SK-N-SH (cell line): Measurements from ENCODE around the gene MID1. TPM values are rescaled to one million over a fixed set of nuclear protein-coding genes. Genes with fewer than 3 reads are reported as not detected.

Experiments used
- CTCF ChIA-PET: fragments of 300-600, 350-600 bp; formaldehyde crosslinking; extraction: SDS; loops from one replicate; lab custom pipeline; 2021; lab: Yijun Ruan, JAX
- POLR2A ChIA-PET: fragments of 350-600 bp; sonication (Branson Sonifier 250); formaldehyde crosslinking; extraction: SDS; loops from one replicate; lab custom pipeline; 2020; ENCODE audit warnings: antibody characterized with exemption, inconsistent platforms; lab: Yijun Ruan, JAX
- DNase-seq: peaks from one replicate; pipeline ENCODE4 v3.0.0; 2012
- H2AFZ ChIP-seq: fragments of 200-600 bp; sonication (generic); 2 replicates; pipeline ENCODE4 v1.8.1; 2016; ENCODE audit warnings: antibody characterized with exemption, mild to moderate bottlenecking, low read depth
- H3F3A ChIP-seq: fragments of 200-600 bp; sonication (generic); replicated peaks from 2 replicates; pipeline ENCODE3; 2016; ENCODE audit warnings: antibody characterized with exemption, mild to moderate bottlenecking; ENCODE audit not compliant: insufficient read depth
- H3K27ac ChIP-seq, 2 experiments: fragments of 200-500 bp in 1 of 2; fragments of 200-600 bp in 1 of 2; sonication (Bioruptor generic) in 1 of 2; sonication (generic), shearing (Covaris generic) in 1 of 2; 2 replicates each; pipeline versions ENCODE4 v1.5.1 to v1.6.1; 2014 to 2016; ENCODE audit warnings: low read depth in 2 of 2, inconsistent platforms in 1 of 2, low read length in 1 of 2, mild to moderate bottlenecking in 1 of 2, mixed read lengths in 1 of 2
- H3K27me3 ChIP-seq: fragments of 200-600 bp; sonication (generic), shearing (Covaris generic); 2 replicates; pipeline ENCODE4 v1.6.1; 2016; ENCODE audit warnings: mixed run types; ENCODE audit not compliant: insufficient read depth
- H3K36me3 ChIP-seq, 2 experiments: fragments of 200-500 bp in 1 of 2; fragments of 200-600 bp in 1 of 2; sonication (Bioruptor generic) in 1 of 2; sonication (generic) in 1 of 2; replicated peaks in 1 of 2; 2 replicates each; pipeline versions ENCODE3 to v1.5.1; 2014 to 2016; ENCODE audit warnings: low read length in 1 of 2, mild to moderate bottlenecking in 1 of 2; ENCODE audit not compliant: insufficient read depth in 2 of 2, control insufficient read depth in 1 of 2
- H3K4me1 ChIP-seq, 2 experiments: fragments of 200-500 bp in 1 of 2; fragments of 200-600 bp in 1 of 2; sonication (Bioruptor generic) in 1 of 2; sonication (generic), shearing (Covaris generic) in 1 of 2; 2 replicates each; pipeline versions ENCODE4 v1.5.1 to v1.6.1; 2014 to 2016; ENCODE audit warnings: low read depth in 1 of 2, low read length in 1 of 2, mixed run types in 1 of 2; ENCODE audit not compliant: insufficient read depth in 2 of 2, control insufficient read depth in 1 of 2
- H3K4me2 ChIP-seq: fragments of 200-600 bp; sonication (generic), shearing (Covaris generic); 2 replicates; pipeline ENCODE4 v1.6.1; 2017; ENCODE audit warnings: mixed run types
- H3K4me3 ChIP-seq, 2 experiments: fragments of 200-500 bp in 1 of 2; fragments of 200-600 bp in 1 of 2; sonication (Bioruptor generic) in 1 of 2; sonication (generic), shearing (Covaris generic) in 1 of 2; 2 replicates each; pipeline versions ENCODE4 v1.5.1 to v1.8.1; 2014 to 2016; ENCODE audit warnings: low read depth in 2 of 2, inconsistent platforms in 1 of 2, low read length in 1 of 2, mild to moderate bottlenecking in 1 of 2, mixed read lengths in 1 of 2, moderate library complexity in 1 of 2
- H3K79me2 ChIP-seq: fragments of 200-600 bp; sonication (generic); 2 replicates; pipeline ENCODE4 v1.8.1; 2017; ENCODE audit warnings: mild to moderate bottlenecking; ENCODE audit not compliant: insufficient read depth
- H3K9ac ChIP-seq: fragments of 200-600 bp; sonication (generic); 2 replicates; pipeline ENCODE4 v1.6.1; 2017; ENCODE audit warnings: mixed run types
- H3K9me2 ChIP-seq: fragments of 200-600 bp; sonication (generic); 2 replicates; pipeline ENCODE4 v1.6.1; 2017; ENCODE audit warnings: mixed run types
- H3K9me3 ChIP-seq: fragments of 200-600 bp; sonication (generic); 2 replicates; pipeline ENCODE4 v1.6.1; 2017; ENCODE audit warnings: mixed run types, mild to moderate bottlenecking, moderate library complexity
- H4K20me1 ChIP-seq: fragments of 200-600 bp; sonication (generic); 2 replicates; pipeline ENCODE4 v1.6.1; 2017; ENCODE audit warnings: mild to moderate bottlenecking, mixed run types; ENCODE audit not compliant: insufficient read depth
- CHD2 ChIP-seq: fragments of 150-350 bp; IDR thresholded peaks from 2 replicates; pipeline ENCODE4 v1.6.1; 2018; ENCODE audit warnings: low read length; ENCODE audit not compliant: partially characterized antibody
- FOXJ3 ChIP-seq: sonication (generic); formaldehyde crosslinking; IDR thresholded peaks from 2 replicates; pipeline ENCODE4 v1.5.1; 2020; ENCODE audit warnings: mild to moderate bottlenecking, missing genetic modification reagents
- IRF3 ChIP-seq: fragments of 150-350 bp; IDR thresholded peaks from 2 replicates; pipeline ENCODE4 v1.6.1; 2016; ENCODE audit warnings: mild to moderate bottlenecking, low read depth, low read length
- MEF2A ChIP-seq: IDR thresholded peaks from 2 replicates; pipeline ENCODE4 v1.4.0; 2012; ENCODE audit warnings: low read depth, borderline replicate concordance
- POLR2AphosphoS5 ChIP-seq: IDR thresholded peaks from 2 replicates; pipeline ENCODE4 v1.6.1; 2012; ENCODE audit warnings: low read depth, low read length
- RAD21 ChIP-seq: IDR thresholded peaks from 2 replicates; pipeline ENCODE4 v1.6.1; 2012; ENCODE audit warnings: mild to moderate bottlenecking, low read length
- REST ChIP-seq: IDR thresholded peaks from 2 replicates; pipeline ENCODE4 v1.6.1; 2012; ENCODE audit warnings: mild to moderate bottlenecking, low read depth, low read length, moderate library complexity
- SIN3A ChIP-seq: IDR thresholded peaks from 2 replicates; pipeline ENCODE4 v1.6.1; 2012; ENCODE audit warnings: low read depth, mild to moderate bottlenecking, low read length, moderate library complexity, borderline replicate concordance
- TAF1 ChIP-seq: IDR thresholded peaks from 2 replicates; pipeline ENCODE4 v1.6.1; 2012; ENCODE audit warnings: low read depth, mild to moderate bottlenecking, low read length, moderate library complexity, borderline replicate concordance
- USF1 ChIP-seq: IDR thresholded peaks from 2 replicates; pipeline ENCODE4 v1.4.0; 2012; ENCODE audit warnings: low read depth, borderline replicate concordance
- YY1 ChIP-seq: IDR thresholded peaks from 2 replicates; pipeline ENCODE4 v1.4.0; 2012; ENCODE audit warnings: low read depth, mild to moderate bottlenecking
- WGBS: methylation state at CpG from one replicate; pipeline ENCODE4 v1.1.6; 2017; ENCODE audit warnings: low lambda C conversion rate; 5-methylcytosine and 5-hydroxymethylcytosine counted together
- polyA plus RNA-seq, 3 experiments: library from polyadenylated mRNA; depleted of rRNA; stranded (reverse); fragments of >200 nt; gene quantifications; 2 replicates each; pipeline ENCODE4 v1.2.3, GENCODE V29; 2012

MID1 gene
- polyA plus RNA-seq, 1 of the 3 experiments (the other 2 are of a cell fraction), result 10.4 TPM

GRCh38 chrX:10398215-10398614 lies 222.2 kb downstream of the MID1 start:
- Histone ChIP-seq H3F3A (no peaks in the 10 kb centered on the region), H3K9me3 (no peaks in the 10 kb centered on the region), H2AFZ (no peak overlapping the region), H4K20me1 (no peaks in the 10 kb centered on the region), H3K27ac (no peak overlapping the region), H3K9ac (no peak overlapping the region), H3K79me2 (no peaks in the 10 kb centered on the region), H3K27me3 (no peaks in the 10 kb centered on the region; the same call in 1 of the 2 replicates), H3K36me3 (no peaks in the 10 kb centered on the region), H3K4me3 (no peak overlapping the region), H3K9me2 (no peaks in the 10 kb centered on the region), H3K4me2 (no peak overlapping the region), H3K4me1 (no peaks in the 10 kb centered on the region)
- 22% methylated on average over 2 of the region's 2 CpGs for WGBS
- ChIA-PET CTCF (no interaction called here), POLR2A (no interaction called here)
- TF ChIP-seq TAF1 (no peak), RAD21 (no peak)
- DNase-seq, result no peak

- H3K9me3 ChIP-seq, result no peaks in the 10 kb centered on the region
- no peaks in the 10 kb centered on the region for H4K20me1 ChIP-seq
- H3F3A ChIP-seq, result no peaks in the 10 kb centered on the region
- H3K4me2 ChIP-seq, result no peak overlapping the region
- no peak overlapping the region for H3K4me3 ChIP-seq
- H3K79me2 ChIP-seq, result no peaks in the 10 kb centered on the region
- no peak overlapping the region for H2AFZ ChIP-seq
- 48% methylated on average over 3 of the region's 3 CpGs for WGBS
- no peaks in the 10 kb centered on the region for H3K9me2 ChIP-seq
- H3K9ac ChIP-seq, result no peak overlapping the region
- ChIA-PET CTCF (no interaction called here), POLR2A (no interaction called here)
- H3K27me3 ChIP-seq, result no peaks in the 10 kb centered on the region; the same call in 1 of the 2 replicates
- no peak for DNase-seq
- H3K27ac ChIP-seq, result no peak overlapping the region
- H3K36me3 ChIP-seq, result no peaks in the 10 kb centered on the region
- TF ChIP-seq IRF3 (no peak), YY1 (no peak), MEF2A (no peak), FOXJ3 (CRISPR knock-in tag) (no peak), POLR2AphosphoS5 (no peak), SIN3A (no peak), USF1 (no peak), CHD2 (no peak), REST (no peak)
- no peaks in the 10 kb centered on the region for H3K4me1 ChIP-seq
Measured at GRCh38 chrX:10397349-10397748, 223.0 kb downstream of the MID1 start.
